Endothelial cell of umbilical vein (primary cell): ENCODE results near the gene SUN3. TPM values are rescaled to one million over a fixed set of nuclear protein-coding genes. Genes with fewer than 3 reads are reported as not detected.

ENCODE experiments used
- BruUV-seq: library from RNA; stranded (reverse); fragments of 400-500 nt; replicated peaks from 2 replicates; lab custom pipeline; 2021; lab: Mats Ljungman, UMichigan
- CTCF ChIA-PET: fragments of 300-600, 350-600 bp; sonication (Branson Sonifier 250); formaldehyde crosslinking; loops from one replicate; lab custom pipeline; 2021; ENCODE audit warnings: antibody characterized with exemption, inconsistent platforms; lab: Charles Lee
- POLR2A ChIA-PET: fragments of 300-600, 350-600 bp; sonication (Branson Sonifier 250); formaldehyde crosslinking; loops from one replicate; lab custom pipeline; 2021; ENCODE audit warnings: antibody characterized with exemption, inconsistent platforms; lab: Charles Lee
- DNase-seq: peaks from one replicate; pipeline ENCODE4 v3.0.0-alpha.2; 2011; ENCODE audit warnings: low read depth, low spot score
- FAIRE-seq: peaks from 2 replicates; lab custom pipeline; 2011; peaks lifted over from hg19 to GRCh38; lab: Jason Lieb, UNC
- H2AFZ ChIP-seq: 2 replicates; pipeline ENCODE4 v1.6.0; 2012; ENCODE audit warnings: low read depth, low read length, control low read depth, inconsistent platforms
- H3K27ac ChIP-seq: 2 replicates; pipeline ENCODE4 v1.5.1; 2011; ENCODE audit warnings: low read depth, mild to moderate bottlenecking, control low read depth, low read length, moderate library complexity; ENCODE audit not compliant: insufficient read depth
- H3K27me3 ChIP-seq, 2 experiments: 2 replicates each; pipeline versions ENCODE4 v1.6.0 to v1.6.1; 2011; ENCODE audit warnings: low read length in 2 of 2, mixed read lengths in 1 of 2; ENCODE audit not compliant: control insufficient read depth in 2 of 2, insufficient read depth in 2 of 2
- H3K36me3 ChIP-seq, 2 experiments: 2 replicates in 1 of 2; 3 replicates in 1 of 2; pipeline ENCODE4 v1.5.1; 2011; ENCODE audit warnings: low read length in 2 of 2, mild to moderate bottlenecking in 1 of 2, moderate library complexity in 1 of 2; ENCODE audit not compliant: control insufficient read depth in 2 of 2, insufficient read depth in 2 of 2; ENCODE audit errors: extremely low read depth in 1 of 2
- H3K4me1 ChIP-seq: 3 replicates; pipeline ENCODE4 v1.5.1; 2011; ENCODE audit warnings: mild to moderate bottlenecking, low read length; ENCODE audit not compliant: control insufficient read depth, insufficient read depth; ENCODE audit errors: extremely low read depth
- H3K4me2 ChIP-seq: 2 replicates; pipeline ENCODE4 v1.6.1; 2011; ENCODE audit warnings: low read length, control low read depth, mixed read lengths; ENCODE audit not compliant: insufficient read depth
- H3K4me3 ChIP-seq, 3 experiments: fragments of 200-600 bp in 1 of 3; sonication (generic), shearing (Covaris generic) in 1 of 3; replicated peaks in 1 of 3; 2 replicates each; pipeline ENCODE4 v1.5.1; 2011 to 2016; ENCODE audit warnings: control low read depth in 3 of 3, low read length in 3 of 3, mild to moderate bottlenecking in 2 of 3, inconsistent platforms in 1 of 3, low read depth in 1 of 3, moderate library complexity in 1 of 3; ENCODE audit not compliant: insufficient read depth in 1 of 3
- H3K79me2 ChIP-seq: 2 replicates; pipeline ENCODE4 v1.6.0; 2012; ENCODE audit warnings: low read length, inconsistent platforms; ENCODE audit not compliant: control insufficient read depth, insufficient read depth
- H3K9ac ChIP-seq: replicated peaks from 2 replicates; pipeline ENCODE3; 2011; ENCODE audit warnings: low read length, control low read depth; ENCODE audit not compliant: insufficient read depth; ENCODE audit errors: extremely low read depth
- H3K9me1 ChIP-seq: replicated peaks from 3 replicates; pipeline ENCODE4 v1.6.0; 2011; ENCODE audit warnings: mild to moderate bottlenecking, low read length; ENCODE audit not compliant: control insufficient read depth, insufficient read depth; ENCODE audit errors: extremely low read depth
- H3K9me3 ChIP-seq: replicated peaks from 2 replicates; pipeline ENCODE4 v1.5.1; 2012; ENCODE audit warnings: low read length, inconsistent platforms; ENCODE audit not compliant: control insufficient read depth, insufficient read depth
- H4K20me1 ChIP-seq: replicated peaks from 2 replicates; pipeline ENCODE3; 2011; ENCODE audit warnings: mild to moderate bottlenecking, low read length; ENCODE audit not compliant: control insufficient read depth, insufficient read depth; ENCODE audit errors: extremely low read depth
- EZH2 ChIP-seq: IDR thresholded peaks from 2 replicates; pipeline ENCODE4 v1.6.1; 2012; ENCODE audit warnings: borderline replicate concordance, low read depth, mild to moderate bottlenecking, moderate library complexity, low read length, inconsistent platforms; ENCODE audit not compliant: severe bottlenecking
- FOS ChIP-seq: IDR thresholded peaks from 2 replicates; pipeline ENCODE4 v1.6.1; 2011; ENCODE audit warnings: mild to moderate bottlenecking, low read length, moderate library complexity, borderline replicate concordance; ENCODE audit not compliant: insufficient read depth
- GATA2 ChIP-seq: IDR thresholded peaks from 2 replicates; pipeline ENCODE4 v1.7.0; 2011; ENCODE audit warnings: low read depth, mild to moderate bottlenecking, moderate library complexity, mixed read lengths, low read length; ENCODE audit not compliant: insufficient read length, insufficient read depth
- JUN ChIP-seq: IDR thresholded peaks from 2 replicates; pipeline ENCODE4 v1.6.1; 2011; ENCODE audit warnings: borderline replicate concordance, low read depth; ENCODE audit not compliant: insufficient read length, insufficient read depth
- MYC ChIP-seq: IDR thresholded peaks from one replicate; pipeline ENCODE4 v1.6.1; 2011; ENCODE audit warnings: mild to moderate bottlenecking, low read depth, low read length
- POLR2A ChIP-seq: IDR thresholded peaks from 2 replicates; pipeline ENCODE4 v1.6.1; 2012; ENCODE audit warnings: low read depth, mild to moderate bottlenecking, control low read depth, low read length
- POLR2AphosphoS5 ChIP-seq: IDR thresholded peaks from 2 replicates; pipeline ENCODE4 v1.6.1; 2012; ENCODE audit warnings: low read depth, mild to moderate bottlenecking, control low read depth, low read length, moderate library complexity; ENCODE audit not compliant: insufficient read depth
- dilution Hi-C: fragments of 300-500 bp; cut with MboI; formaldehyde crosslinking; loops from one replicate; pipeline ENCODE4 v1.15.0; 2019; ENCODE audit warnings: low sequenced_read_pairs; ENCODE audit not compliant: extremely low pct_ligation_motif_present
- intact Hi-C: fragments of 100-400 bp; cut with micrococcal nuclease; formaldehyde crosslinking; loops from one replicate; pipeline ENCODE4 v1.10.0; 2022
- polyA plus RNA-seq, 4 experiments: library from polyadenylated mRNA; depleted of rRNA in 3 of 4; stranded (reverse) in 3 of 4; unstranded in 1 of 4; fragments of >200 nt; gene quantifications; 2 replicates each; pipeline versions ENCODE4 v1.2.1 to v1.2.3, GENCODE V29; 2011 to 2012; ENCODE audit warnings: missing spikeins in 1 of 4
- total RNA-seq: library from RNA; stranded (reverse); gene quantifications from 2 replicates; pipeline ENCODE4 v1.2.3, GENCODE V29; 2021
- TF ChIP-seq, protein P1 (sequence below), 2 donors: IDR thresholded peaks; 1 replicate in 1 of 2; 2 replicates in 1 of 2; pipeline ENCODE4 v1.5.1; 2011; ENCODE audit warnings: low read length in 2 of 2, mild to moderate bottlenecking in 2 of 2, moderate library complexity in 2 of 2, control low read depth in 1 of 2, inconsistent platforms in 1 of 2, low read depth in 1 of 2; ENCODE audit not compliant: insufficient read depth in 1 of 2; ENCODE audit errors: extremely low read depth in 1 of 2
- TF ChIP-seq, protein P2 (sequence below): IDR thresholded peaks from 2 replicates; pipeline ENCODE4 v1.6.1; 2011; ENCODE audit not compliant: insufficient read depth, insufficient read length

SUN3 gene
- total and polyA plus RNA-seq, 2 donors (not counting 3 experiments of a cell fraction or from before 2014, with no cell fraction given) = not detected

DNA sequence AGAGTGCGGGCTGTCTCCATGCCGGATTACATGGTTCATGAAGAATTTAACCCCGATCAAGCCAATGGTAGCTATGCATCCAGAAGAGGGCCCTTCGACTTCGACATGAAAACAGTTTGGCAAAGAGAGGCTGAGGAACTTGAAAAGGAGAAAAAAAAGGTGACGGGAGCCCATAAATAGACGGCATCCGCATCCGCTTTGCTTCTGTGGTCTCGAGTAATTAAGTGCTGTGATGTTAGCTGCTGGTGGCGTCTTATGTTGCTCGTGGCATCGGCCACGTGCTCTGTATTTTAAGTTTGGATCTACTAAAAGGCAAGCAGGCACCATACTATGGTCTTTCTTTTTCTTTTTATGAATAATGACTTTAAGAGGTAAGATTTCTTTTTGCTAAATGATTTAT lies 17.6 kb upstream of the SUN3 start:
- Histone ChIP-seq H3K27ac (no peak overlapping the region), H3K27me3 (peaks cover 3% of the 10 kb centered on the region in 2 experiments), H3K9ac (no peak overlapping the region), H3K9me3 (no peaks in the 10 kb centered on the region), H4K20me1 (no peaks in the 10 kb centered on the region), H3K4me2 (no peak overlapping the region), H2AFZ (no peak overlapping the region), H3K9me1 (no peaks in the 10 kb centered on the region), H3K79me2 (no peaks in the 10 kb centered on the region), H3K36me3 (no peaks in the 10 kb centered on the region), H3K4me3 (no peak overlapping the region), H3K4me1 (peaks cover 15% of the 10 kb centered on the region)
- no TSS peak for BruUV-seq
- FAIRE-seq = no peak
- intact Hi-C loops = no loop called here
- ChIA-PET CTCF (no interaction called here), POLR2A (no interaction called here)
- TF ChIP-seq GATA2 (no peak), JUN (no peak), POLR2AphosphoS5 (no peak), FOS (no peak), MYC (no peak), EZH2 (no peak), POLR2A (no peak)
- TF ChIP-seq, protein P1, sequence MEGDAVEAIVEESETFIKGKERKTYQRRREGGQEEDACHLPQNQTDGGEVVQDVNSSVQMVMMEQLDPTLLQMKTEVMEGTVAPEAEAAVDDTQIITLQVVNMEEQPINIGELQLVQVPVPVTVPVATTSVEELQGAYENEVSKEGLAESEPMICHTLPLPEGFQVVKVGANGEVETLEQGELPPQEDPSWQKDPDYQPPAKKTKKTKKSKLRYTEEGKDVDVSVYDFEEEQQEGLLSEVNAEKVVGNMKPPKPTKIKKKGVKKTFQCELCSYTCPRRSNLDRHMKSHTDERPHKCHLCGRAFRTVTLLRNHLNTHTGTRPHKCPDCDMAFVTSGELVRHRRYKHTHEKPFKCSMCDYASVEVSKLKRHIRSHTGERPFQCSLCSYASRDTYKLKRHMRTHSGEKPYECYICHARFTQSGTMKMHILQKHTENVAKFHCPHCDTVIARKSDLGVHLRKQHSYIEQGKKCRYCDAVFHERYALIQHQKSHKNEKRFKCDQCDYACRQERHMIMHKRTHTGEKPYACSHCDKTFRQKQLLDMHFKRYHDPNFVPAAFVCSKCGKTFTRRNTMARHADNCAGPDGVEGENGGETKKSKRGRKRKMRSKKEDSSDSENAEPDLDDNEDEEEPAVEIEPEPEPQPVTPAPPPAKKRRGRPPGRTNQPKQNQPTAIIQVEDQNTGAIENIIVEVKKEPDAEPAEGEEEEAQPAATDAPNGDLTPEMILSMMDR (IDR thresholded peaks at IDR 0.05; ENCODE audit: extremely low read depth in 1 of 2, insufficient read depth in 1 of 2, low read depth in 1 of 2, low read length in 2 of 2) = no peak
- TF ChIP-seq, protein P2, sequence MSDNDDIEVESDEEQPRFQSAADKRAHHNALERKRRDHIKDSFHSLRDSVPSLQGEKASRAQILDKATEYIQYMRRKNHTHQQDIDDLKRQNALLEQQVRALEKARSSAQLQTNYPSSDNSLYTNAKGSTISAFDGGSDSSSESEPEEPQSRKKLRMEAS = no peak
- DNase-seq = no peak
- dilution Hi-C loops = no loop called here
